Measurements from ENCODE around the gene CACNA2D4. TPM values are rescaled to one million over a fixed set of nuclear protein-coding genes. Genes with fewer than 3 reads are reported as not detected.

CACNA2D4 gene
- total RNA-seq, 1 experiment from 2014 or later: 0.37 TPM

DNA sequence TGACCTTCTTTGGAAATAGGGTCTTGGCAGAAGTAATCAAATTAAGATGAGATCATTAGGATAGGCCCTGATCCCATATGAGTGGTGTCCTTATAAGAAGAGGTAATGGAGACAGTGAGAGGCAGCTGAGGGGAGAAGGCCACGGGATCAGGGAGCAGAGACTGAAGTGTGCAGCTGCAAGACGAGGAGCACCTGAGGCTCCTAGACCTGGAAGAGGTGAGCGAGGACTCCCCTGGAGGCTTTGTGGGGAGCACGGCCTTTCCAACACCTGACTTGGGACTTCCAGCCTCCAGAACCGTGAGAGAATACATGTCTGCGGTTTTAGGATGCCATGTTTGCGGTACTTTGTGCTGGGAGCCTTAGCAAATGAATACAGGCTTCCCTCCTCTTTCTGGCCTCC lies 60.6 kb downstream of the CACNA2D4 start:
- H3K9me2 ChIP-seq (replicated peaks; ENCODE audit: insufficient read depth, low read length): no peaks in the 10 kb centered on the region
- no peaks in the 10 kb centered on the region for H3K79me2 ChIP-seq (ENCODE audit: low read length)
- H3K4me3 ChIP-seq (ENCODE audit: low read length): no peak overlapping the region
- no peak overlapping the region for H3K27ac ChIP-seq (ENCODE audit: low read length)
- H4K20me1 ChIP-seq (ENCODE audit: insufficient read depth, low read depth, low read length): no peaks in the 10 kb centered on the region
- H3K4me2 ChIP-seq (ENCODE audit: low read depth, low read length, poor library complexity, severe bottlenecking): no peak overlapping the region
- H3K36me3 ChIP-seq (ENCODE audit: insufficient read depth, low read length): no peaks in the 10 kb centered on the region
- H3K27me3 ChIP-seq (ENCODE audit: low read length): no peaks in the 10 kb centered on the region
- no peaks in the 10 kb centered on the region for H3K9me3 ChIP-seq (ENCODE audit: low read length)
- peaks cover 4% of the 10 kb centered on the region for H3K4me1 ChIP-seq (ENCODE audit: low read length)
- no peak for DNase-seq
- H2AFZ ChIP-seq (ENCODE audit: low read length): no peak overlapping the region
- no peak overlapping the region for H3K9ac ChIP-seq (ENCODE audit: low read length)

DNA sequence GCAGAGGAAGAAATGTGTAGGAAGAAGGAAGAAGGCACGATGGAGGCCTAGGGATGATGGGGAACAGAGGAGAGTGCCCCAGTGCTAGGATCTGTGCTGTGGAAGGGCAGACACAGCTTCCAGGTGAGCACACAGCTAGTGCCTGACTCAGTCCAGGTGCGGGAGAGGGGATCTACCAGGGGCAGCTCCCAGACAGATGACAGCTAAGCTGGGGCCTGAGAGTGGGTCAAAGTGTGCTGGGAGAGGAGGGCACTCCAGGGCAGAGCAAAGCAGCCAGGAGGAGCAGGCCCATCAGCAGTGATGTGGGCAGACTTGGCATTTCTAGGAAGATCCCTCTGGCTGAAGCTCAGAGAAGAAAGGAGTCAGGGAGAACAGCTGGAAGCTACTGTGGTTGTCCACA lies 61.4 kb downstream of the CACNA2D4 start:
- Histone ChIP-seq H3K9me2 (replicated peaks; ENCODE audit: insufficient read depth, low read length) (no peaks in the 10 kb centered on the region), H3K4me2 (ENCODE audit: low read depth, low read length, poor library complexity, severe bottlenecking) (no peak overlapping the region), H3K9me3 (ENCODE audit: low read length) (no peaks in the 10 kb centered on the region), H3K36me3 (ENCODE audit: insufficient read depth, low read length) (no peaks in the 10 kb centered on the region), H3K4me3 (ENCODE audit: low read length) (no peak overlapping the region), H3K27me3 (ENCODE audit: low read length) (no peaks in the 10 kb centered on the region), H3K27ac (ENCODE audit: low read length) (no peak overlapping the region), H3K4me1 (ENCODE audit: low read length) (no peaks in the 10 kb centered on the region), H3K79me2 (ENCODE audit: low read length) (no peaks in the 10 kb centered on the region), H2AFZ (ENCODE audit: low read length) (no peak overlapping the region), H4K20me1 (ENCODE audit: insufficient read depth, low read depth, low read length) (no peaks in the 10 kb centered on the region), H3K9ac (ENCODE audit: low read length) (no peak overlapping the region)
- no peak for DNase-seq

DNA sequence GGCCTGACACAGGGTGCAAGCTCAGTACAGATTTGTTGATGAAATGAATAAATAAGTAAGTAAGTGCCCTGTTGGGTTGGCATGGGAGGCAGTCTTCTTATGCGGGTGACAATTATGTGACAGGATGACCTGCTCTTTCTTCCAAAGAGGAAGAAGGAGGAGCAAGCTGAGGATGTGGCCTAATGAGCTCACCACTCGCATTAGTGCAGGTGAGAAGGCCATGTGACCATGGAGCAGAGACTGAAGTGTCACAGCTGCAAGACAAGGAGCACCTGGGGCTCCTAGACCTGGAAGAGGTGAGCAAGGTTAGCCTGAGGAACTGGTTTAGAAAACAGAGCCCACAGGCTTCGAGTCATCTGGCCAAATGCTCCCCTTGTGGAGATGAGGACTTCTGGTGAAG lies 63.2 kb downstream of the CACNA2D4 start:
- Histone ChIP-seq H2AFZ (ENCODE audit: low read length) (no peak overlapping the region), H3K4me3 (ENCODE audit: low read length) (no peak overlapping the region), H3K9me3 (ENCODE audit: low read length) (no peaks in the 10 kb centered on the region), H3K9me2 (replicated peaks; ENCODE audit: insufficient read depth, low read length) (no peaks in the 10 kb centered on the region), H3K79me2 (ENCODE audit: low read length) (no peaks in the 10 kb centered on the region), H3K9ac (ENCODE audit: low read length) (no peak overlapping the region), H3K4me2 (ENCODE audit: low read depth, low read length, poor library complexity, severe bottlenecking) (no peak overlapping the region), H3K27me3 (ENCODE audit: low read length) (no peaks in the 10 kb centered on the region), H4K20me1 (ENCODE audit: insufficient read depth, low read depth, low read length) (no peaks in the 10 kb centered on the region), H3K27ac (ENCODE audit: low read length) (no peak overlapping the region), H3K36me3 (ENCODE audit: insufficient read depth, low read length) (no peaks in the 10 kb centered on the region), H3K4me1 (ENCODE audit: low read length) (no peaks in the 10 kb centered on the region)
- no peak for DNase-seq

DNA sequence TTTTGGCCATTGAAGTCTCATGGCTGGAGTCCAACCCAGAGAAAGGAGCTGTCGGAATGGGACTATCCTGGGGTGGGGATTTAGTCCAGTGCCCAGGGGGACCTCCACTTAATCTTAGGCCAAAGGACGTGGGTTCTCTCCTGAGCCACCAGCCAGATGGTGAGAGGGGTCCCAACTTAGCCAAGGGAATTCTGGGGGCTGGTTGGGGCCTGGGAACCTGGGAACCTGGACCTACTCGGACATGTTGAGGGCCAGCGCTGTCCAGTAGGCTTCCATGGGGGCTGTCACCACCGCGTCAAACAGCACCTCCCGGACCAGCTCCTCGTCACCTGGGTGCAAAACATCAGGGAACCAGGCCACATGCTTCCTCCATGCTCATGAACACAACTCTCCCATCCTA lies 64.7 kb downstream of the CACNA2D4 start:
- no peak overlapping the region for H3K4me3 ChIP-seq (ENCODE audit: low read length)
- H3K4me2 ChIP-seq (ENCODE audit: low read depth, low read length, poor library complexity, severe bottlenecking): no peak overlapping the region
- no peaks in the 10 kb centered on the region for H3K9me2 ChIP-seq (replicated peaks; ENCODE audit: insufficient read depth, low read length)
- no peak overlapping the region for H3K9ac ChIP-seq (ENCODE audit: low read length)
- no peaks in the 10 kb centered on the region for H3K9me3 ChIP-seq (ENCODE audit: low read length)
- H4K20me1 ChIP-seq (ENCODE audit: insufficient read depth, low read depth, low read length): no peaks in the 10 kb centered on the region
- DNase-seq: no peak
- H3K4me1 ChIP-seq (ENCODE audit: low read length): peaks cover 6% of the 10 kb centered on the region
- no peaks in the 10 kb centered on the region for H3K79me2 ChIP-seq (ENCODE audit: low read length)
- H3K27me3 ChIP-seq (ENCODE audit: low read length): no peaks in the 10 kb centered on the region
- no peaks in the 10 kb centered on the region for H3K36me3 ChIP-seq (ENCODE audit: insufficient read depth, low read length)
- no peak overlapping the region for H3K27ac ChIP-seq (ENCODE audit: low read length)
- H2AFZ ChIP-seq (ENCODE audit: low read length): no peak overlapping the region

DNA sequence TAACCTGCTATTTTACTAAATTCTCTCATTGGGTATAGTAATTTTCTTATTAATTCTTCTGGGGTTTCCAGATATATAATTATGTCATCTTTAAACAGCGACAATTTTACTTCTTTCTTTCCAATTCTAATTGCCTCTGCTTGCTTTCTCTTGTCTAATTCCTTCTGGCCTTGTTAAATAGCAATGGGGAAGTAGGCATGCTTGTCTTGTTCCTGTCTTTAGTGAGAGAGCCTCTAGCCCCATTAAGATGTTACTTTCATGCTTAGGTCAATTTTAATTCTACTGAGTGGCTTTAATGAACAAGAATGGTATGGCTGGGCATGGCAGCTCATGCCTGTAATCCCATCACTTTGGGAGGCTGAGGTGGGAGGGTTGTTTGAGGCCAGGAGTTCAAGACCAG lies 66.4 kb downstream of the CACNA2D4 start:
- no peaks in the 10 kb centered on the region for H3K36me3 ChIP-seq (ENCODE audit: insufficient read depth, low read length)
- no peak overlapping the region for H3K4me2 ChIP-seq (ENCODE audit: low read depth, low read length, poor library complexity, severe bottlenecking)
- H3K9me3 ChIP-seq (ENCODE audit: low read length): no peaks in the 10 kb centered on the region
- no peak overlapping the region for H3K27ac ChIP-seq (ENCODE audit: low read length)
- H3K4me3 ChIP-seq (ENCODE audit: low read length): no peak overlapping the region
- no peaks in the 10 kb centered on the region for H4K20me1 ChIP-seq (ENCODE audit: insufficient read depth, low read depth, low read length)
- no peaks in the 10 kb centered on the region for H3K27me3 ChIP-seq (ENCODE audit: low read length)
- H3K9ac ChIP-seq (ENCODE audit: low read length): no peak overlapping the region
- H3K4me1 ChIP-seq (ENCODE audit: low read length): peaks cover 13% of the 10 kb centered on the region
- no peaks in the 10 kb centered on the region for H3K79me2 ChIP-seq (ENCODE audit: low read length)
- H2AFZ ChIP-seq (ENCODE audit: low read length): no peak overlapping the region
- no peaks in the 10 kb centered on the region for H3K9me2 ChIP-seq (replicated peaks; ENCODE audit: insufficient read depth, low read length)
- no peak for DNase-seq

DNA sequence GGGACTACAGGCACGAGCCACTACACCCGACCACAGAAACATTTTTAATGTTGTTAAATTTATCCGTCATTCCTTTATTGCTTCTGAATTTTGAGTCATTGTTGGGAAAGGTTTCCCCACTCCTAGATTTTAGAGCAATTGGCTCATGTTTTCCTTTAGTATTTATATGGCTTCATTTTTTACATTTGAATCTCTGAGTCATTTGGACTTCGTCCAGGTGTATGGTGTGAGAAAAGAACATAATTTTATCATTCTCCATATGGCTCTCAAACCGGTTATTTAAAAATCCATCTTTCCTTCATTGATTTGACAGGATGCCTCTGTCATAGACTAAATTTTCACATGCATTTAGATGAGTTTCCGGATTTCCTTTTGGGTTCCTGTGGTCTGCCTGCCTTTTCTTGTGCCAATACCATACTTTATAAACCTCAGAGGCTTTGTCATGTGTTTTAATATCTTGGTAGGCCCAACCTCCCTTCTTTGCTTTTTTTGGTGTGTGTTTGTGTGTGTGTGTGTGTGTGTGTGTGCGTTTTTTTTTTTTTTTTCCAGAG lies 67.2 kb downstream of the CACNA2D4 start:
- Histone ChIP-seq H3K9ac (ENCODE audit: low read length) (no peak overlapping the region), H3K27me3 (ENCODE audit: low read length) (no peaks in the 10 kb centered on the region), H3K4me1 (ENCODE audit: low read length) (peaks cover 13% of the 10 kb centered on the region), H2AFZ (ENCODE audit: low read length) (no peak overlapping the region), H3K36me3 (ENCODE audit: insufficient read depth, low read length) (no peaks in the 10 kb centered on the region), H3K79me2 (ENCODE audit: low read length) (no peaks in the 10 kb centered on the region), H4K20me1 (ENCODE audit: insufficient read depth, low read depth, low read length) (no peaks in the 10 kb centered on the region), H3K9me3 (ENCODE audit: low read length) (no peaks in the 10 kb centered on the region), H3K27ac (ENCODE audit: low read length) (no peak overlapping the region), H3K9me2 (replicated peaks; ENCODE audit: insufficient read depth, low read length) (no peaks in the 10 kb centered on the region), H3K4me3 (ENCODE audit: low read length) (no peak overlapping the region), H3K4me2 (ENCODE audit: low read depth, low read length, poor library complexity, severe bottlenecking) (no peak overlapping the region)
- DNase-seq: no peak

DNA sequence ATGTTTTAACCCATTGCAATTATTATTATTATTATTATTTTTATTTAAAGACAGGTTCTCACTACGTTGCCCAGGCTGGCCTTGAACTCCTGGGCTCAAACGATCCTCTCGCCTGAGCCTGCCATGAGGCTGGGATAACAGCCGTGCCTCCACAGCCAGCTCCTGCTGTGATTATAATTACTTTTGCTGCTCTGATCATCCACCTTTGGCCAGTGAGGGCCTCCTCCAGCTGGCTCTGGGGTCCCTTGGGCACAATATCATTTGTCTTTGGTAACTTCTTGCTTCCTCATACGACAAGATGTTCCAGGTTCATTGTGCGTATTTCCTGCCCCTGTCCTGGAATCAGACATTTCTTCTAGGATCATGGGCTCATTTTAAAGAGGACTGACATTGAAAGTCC lies 69.7 kb downstream of the CACNA2D4 start:
- Histone ChIP-seq H3K4me3 (ENCODE audit: low read length) (no peak overlapping the region), H3K27me3 (ENCODE audit: low read length) (no peaks in the 10 kb centered on the region), H4K20me1 (ENCODE audit: insufficient read depth, low read depth, low read length) (peaks cover 7% of the 10 kb centered on the region; the same call in 1 of the 2 replicates), H3K9me2 (replicated peaks; ENCODE audit: insufficient read depth, low read length) (no peaks in the 10 kb centered on the region), H3K9ac (ENCODE audit: low read length) (no peak overlapping the region), H3K36me3 (ENCODE audit: insufficient read depth, low read length) (no peaks in the 10 kb centered on the region), H2AFZ (ENCODE audit: low read length) (no peak overlapping the region), H3K4me1 (ENCODE audit: low read length) (peaks cover 32% of the 10 kb centered on the region), H3K79me2 (ENCODE audit: low read length) (no peaks in the 10 kb centered on the region), H3K27ac (ENCODE audit: low read length) (no peak overlapping the region), H3K9me3 (ENCODE audit: low read length) (no peaks in the 10 kb centered on the region), H3K4me2 (ENCODE audit: low read depth, low read length, poor library complexity, severe bottlenecking) (no peak overlapping the region)
- no peak for DNase-seq

DNA sequence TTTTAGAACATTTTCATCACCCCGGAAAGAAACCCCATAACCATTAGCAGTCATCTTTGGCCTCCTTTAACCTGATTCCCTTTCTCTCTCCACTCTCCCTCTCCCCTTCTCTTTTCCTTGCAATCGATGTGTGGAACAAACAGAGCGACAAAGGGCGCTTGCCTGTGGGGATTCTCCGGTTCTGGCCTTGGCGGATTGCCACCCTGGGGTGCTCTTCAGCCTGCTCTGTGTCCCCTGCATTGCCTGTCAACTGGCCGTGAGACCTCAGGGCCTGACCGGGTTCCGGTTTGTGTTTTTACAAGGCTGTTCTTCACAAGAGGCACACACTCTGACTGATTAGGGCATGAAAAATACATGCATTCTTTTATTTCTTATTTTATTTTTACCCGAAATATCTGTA lies 70.3 kb downstream of the CACNA2D4 start:
- H3K9me2 ChIP-seq (replicated peaks; ENCODE audit: insufficient read depth, low read length): no peaks in the 10 kb centered on the region
- H4K20me1 ChIP-seq (ENCODE audit: insufficient read depth, low read depth, low read length): peaks cover 7% of the 10 kb centered on the region; the same call in 1 of the 2 replicates
- H3K4me3 ChIP-seq (ENCODE audit: low read length): no peak overlapping the region
- H3K36me3 ChIP-seq (ENCODE audit: insufficient read depth, low read length): no peaks in the 10 kb centered on the region
- H3K9ac ChIP-seq (ENCODE audit: low read length): no peak overlapping the region
- H3K27me3 ChIP-seq (ENCODE audit: low read length): no peaks in the 10 kb centered on the region
- DNase-seq: no peak
- H3K79me2 ChIP-seq (ENCODE audit: low read length): no peaks in the 10 kb centered on the region
- H3K9me3 ChIP-seq (ENCODE audit: low read length): no peaks in the 10 kb centered on the region
- no peak overlapping the region for H2AFZ ChIP-seq (ENCODE audit: low read length)
- H3K4me2 ChIP-seq (ENCODE audit: low read depth, low read length, poor library complexity, severe bottlenecking): no peak overlapping the region
- no peak overlapping the region for H3K27ac ChIP-seq (ENCODE audit: low read length)
- H3K4me1 ChIP-seq (ENCODE audit: low read length): peaks cover 32% of the 10 kb centered on the region

DNA sequence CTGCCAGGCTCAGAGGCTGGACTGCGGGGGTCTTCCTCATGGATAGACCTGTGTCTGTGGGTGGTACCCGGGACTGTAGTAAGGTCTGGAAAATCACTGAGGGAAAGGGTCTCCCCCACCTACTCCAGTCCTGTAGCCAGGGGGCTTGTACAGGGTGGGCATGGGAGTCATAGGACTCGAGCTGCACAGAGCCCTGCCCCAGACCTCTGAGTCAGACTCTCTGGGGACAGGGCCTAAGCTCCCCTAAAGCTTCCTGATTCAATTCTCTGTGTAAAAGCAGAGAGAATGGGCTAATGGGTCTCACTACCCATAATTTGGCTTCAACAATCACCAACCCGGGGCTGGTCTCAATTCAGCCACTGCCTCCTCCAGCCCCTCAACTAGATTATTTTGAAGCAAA lies 71.0 kb downstream of the CACNA2D4 start:
- no peak overlapping the region for H3K9ac ChIP-seq (ENCODE audit: low read length)

More for the DNA sequence above, 71.0 kb downstream of the CACNA2D4 start:
- Histone ChIP-seq H3K4me3 (ENCODE audit: low read length) (no peak overlapping the region), H3K27ac (ENCODE audit: low read length) (no peak overlapping the region), H3K36me3 (ENCODE audit: insufficient read depth, low read length) (no peaks in the 10 kb centered on the region), H2AFZ (ENCODE audit: low read length) (no peak overlapping the region), H3K27me3 (ENCODE audit: low read length) (no peaks in the 10 kb centered on the region), H3K79me2 (ENCODE audit: low read length) (no peaks in the 10 kb centered on the region), H3K9me3 (ENCODE audit: low read length) (no peaks in the 10 kb centered on the region), H3K4me2 (ENCODE audit: low read depth, low read length, poor library complexity, severe bottlenecking) (no peak overlapping the region), H3K9me2 (replicated peaks; ENCODE audit: insufficient read depth, low read length) (no peaks in the 10 kb centered on the region), H4K20me1 (ENCODE audit: insufficient read depth, low read depth, low read length) (peaks cover 7% of the 10 kb centered on the region; the same call in 1 of the 2 replicates), H3K4me1 (ENCODE audit: low read length) (peaks cover 38% of the 10 kb centered on the region)
- no peak for DNase-seq
